Stimulated activated CD4-positive, alpha-beta T cell treated with anti-CD3 and anti-CD28 coated beads, TNF-alpha, amount 100 ng/mL, for 24 hours (primary cell): ENCODE data around the gene TNFRSF6B.

Source experiments
- DNase-seq, 3 experiments: peaks; one replicate each; pipeline ENCODE4 v3.0.0-alpha.2; 2020; ENCODE audit warnings: low read depth in 3 of 3

The TNFRSF6B gene

GRCh38 chr20:63697868-63698545, 1.6 kb downstream of the TNFRSF6B start:
- DNase-seq: no peak

DNA sequence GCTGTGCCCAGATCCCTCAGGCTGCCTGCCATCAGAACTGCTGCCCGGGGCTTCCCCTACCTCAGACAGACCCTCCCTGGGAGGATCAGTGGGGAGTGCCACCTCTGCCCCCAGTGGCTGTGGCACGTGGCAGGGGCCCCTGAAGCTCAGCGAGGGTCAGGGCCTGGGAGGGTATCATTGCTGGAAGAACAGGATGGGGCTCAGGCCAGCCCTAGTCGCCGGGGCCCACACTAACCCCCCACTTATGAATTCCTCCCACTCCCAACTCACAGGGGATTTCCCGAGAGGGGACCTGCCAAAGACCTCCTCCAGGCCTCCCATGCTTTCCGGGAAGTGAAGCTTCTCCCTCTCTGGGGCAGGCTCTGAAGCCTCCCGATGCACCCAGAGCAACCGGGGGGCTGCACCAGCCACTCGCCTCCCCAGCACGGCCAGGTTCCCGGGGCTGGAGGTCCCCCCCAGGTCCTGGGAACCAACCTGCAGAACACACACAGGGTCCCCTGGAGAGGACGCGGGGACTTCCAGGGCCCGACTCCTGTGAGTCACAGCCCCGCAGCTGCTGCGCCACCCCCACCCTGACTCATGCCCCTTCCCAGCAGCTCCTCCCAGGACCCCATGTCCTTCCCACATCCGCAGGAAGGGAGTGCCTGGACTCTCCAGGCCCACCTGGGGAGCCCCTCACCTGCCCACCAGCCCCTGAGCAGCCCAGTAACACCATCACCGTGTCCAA, 2.5 kb downstream of the TNFRSF6B start:
- peak; percentile 26 to 70 (median 39) for DNase-seq

DNA sequence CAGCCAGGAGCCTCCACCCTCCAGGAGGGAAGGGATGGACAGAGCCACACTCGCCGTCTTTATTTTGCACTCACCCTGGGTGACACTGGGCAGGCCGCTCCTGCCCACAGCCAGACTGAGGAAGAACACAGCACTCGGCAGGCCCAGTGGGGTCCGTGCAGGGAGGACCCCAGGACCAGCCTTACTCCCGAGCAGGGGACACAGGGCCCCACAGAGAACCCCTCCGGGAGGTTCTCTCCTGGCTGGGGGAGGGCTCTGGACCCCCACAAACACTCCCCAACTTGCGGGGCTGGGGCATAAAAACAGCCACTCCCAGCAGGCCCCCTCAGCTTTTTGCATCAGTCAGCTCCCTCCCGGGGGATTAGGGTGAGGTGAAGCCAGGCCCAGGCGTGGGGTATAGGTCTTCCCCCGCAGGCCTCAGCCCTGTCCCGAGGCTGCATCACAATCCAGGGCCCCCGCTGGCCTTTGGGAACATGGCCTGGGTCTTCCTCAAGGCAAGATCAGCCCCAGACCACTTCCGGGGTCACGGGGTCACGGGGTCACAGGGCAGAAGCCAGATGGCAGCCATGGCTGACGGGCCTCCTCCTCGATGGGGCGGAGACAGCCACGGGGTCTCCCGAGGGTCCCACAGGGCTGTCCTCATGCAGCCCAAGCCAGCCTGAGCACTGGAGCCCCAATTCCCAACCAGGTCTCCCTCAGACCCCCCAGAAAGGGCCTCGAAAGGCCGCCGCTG, 3.2 kb downstream of the TNFRSF6B start:
- no peak for DNase-seq

- DNase-seq: no peak
Measured at GRCh38 chr20:63700199-63701050, 4.0 kb downstream of the TNFRSF6B start.

DNA sequence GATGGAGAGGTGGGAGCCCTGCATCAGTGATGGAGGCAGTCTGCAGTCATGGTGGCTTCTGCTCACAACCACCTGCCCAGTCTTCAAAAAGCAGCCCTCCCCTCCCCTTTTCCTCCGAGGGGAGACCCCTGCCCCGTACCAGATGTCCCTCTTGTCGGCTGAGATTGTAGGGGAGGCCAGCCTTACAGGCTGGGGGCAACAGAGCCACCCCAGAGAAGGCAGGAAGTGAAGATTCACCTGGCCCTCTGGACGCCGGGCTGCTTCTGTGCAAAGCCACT, 4.5 kb downstream of the TNFRSF6B start:
- no peak for DNase-seq

DNA sequence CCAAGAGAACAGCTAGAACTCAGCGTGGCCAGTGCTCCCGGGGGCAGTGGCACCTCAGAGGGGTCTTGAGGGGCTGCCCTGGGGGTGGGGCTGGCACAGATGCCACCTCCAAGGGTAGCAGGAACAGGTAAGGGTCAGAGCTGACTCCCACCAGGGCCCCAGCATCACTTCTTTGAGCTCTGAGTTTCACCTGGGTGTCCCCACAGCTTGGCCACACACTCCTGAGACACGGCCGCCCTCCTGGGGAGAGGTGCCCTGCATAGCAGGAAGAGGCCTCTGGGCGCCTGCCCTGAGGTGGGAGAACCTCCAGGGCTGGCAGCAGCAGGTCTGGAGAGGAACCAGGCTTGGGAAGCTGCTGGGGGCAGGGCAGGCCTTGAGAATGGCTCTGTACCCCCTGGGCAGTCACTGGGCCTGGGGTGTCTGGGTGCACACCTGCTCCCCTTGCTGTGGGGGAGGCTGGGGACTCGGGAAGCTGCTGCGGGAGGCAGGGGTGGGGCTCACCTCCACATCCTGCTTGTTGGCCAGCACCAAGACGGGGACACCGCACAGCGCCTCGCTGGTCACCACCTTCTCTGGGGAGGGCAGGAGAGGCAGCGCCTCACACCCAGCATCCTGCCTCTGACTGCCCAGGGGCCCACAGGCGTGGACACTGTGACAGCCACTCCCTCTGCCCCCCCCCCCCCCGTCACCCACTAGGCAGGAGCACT, 5.0 kb downstream of the TNFRSF6B start:
- no peak for DNase-seq

GRCh38 chr20:63702036-63702665, 5.7 kb downstream of the TNFRSF6B start:
- DNase-seq: no peak

DNA sequence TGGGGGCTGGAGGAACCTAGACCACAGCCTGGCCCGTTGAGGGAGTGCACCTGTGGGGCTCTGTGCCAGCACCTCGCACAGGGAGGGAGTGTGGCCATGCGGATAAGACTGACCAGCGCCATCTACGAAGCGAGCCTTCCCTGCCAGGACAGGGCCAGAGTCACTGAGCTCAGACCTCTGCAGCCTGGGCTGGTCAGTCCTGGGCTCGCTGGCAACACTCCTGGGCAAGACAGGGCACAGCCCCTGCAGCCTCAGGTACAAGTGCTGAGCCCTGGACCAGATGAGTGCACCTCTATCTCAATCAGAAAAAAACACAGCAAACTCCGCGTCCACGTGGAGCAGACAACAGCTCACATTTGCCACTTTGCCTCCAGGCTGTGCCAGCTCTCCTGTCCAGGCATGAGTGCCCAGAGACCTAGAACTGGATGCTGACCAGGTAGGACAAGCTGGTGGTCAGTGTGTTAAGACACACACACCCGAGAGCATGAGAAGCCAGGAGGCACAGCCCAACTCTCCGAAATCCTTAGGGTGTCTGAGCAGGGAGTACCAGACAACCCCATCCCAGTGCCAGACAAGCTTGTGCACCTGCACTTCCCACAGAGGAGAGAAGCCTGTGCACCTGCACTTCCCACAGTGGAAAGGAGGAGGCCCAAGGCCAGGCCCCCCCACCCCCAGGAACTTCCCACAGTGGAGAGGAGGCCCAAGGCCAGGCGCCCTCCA, 6.5 kb downstream of the TNFRSF6B start:
- no peak for DNase-seq

GRCh38 chr20:63703471-63703975, 7.1 kb downstream of the TNFRSF6B start:
- DNase-seq: no peak

DNA sequence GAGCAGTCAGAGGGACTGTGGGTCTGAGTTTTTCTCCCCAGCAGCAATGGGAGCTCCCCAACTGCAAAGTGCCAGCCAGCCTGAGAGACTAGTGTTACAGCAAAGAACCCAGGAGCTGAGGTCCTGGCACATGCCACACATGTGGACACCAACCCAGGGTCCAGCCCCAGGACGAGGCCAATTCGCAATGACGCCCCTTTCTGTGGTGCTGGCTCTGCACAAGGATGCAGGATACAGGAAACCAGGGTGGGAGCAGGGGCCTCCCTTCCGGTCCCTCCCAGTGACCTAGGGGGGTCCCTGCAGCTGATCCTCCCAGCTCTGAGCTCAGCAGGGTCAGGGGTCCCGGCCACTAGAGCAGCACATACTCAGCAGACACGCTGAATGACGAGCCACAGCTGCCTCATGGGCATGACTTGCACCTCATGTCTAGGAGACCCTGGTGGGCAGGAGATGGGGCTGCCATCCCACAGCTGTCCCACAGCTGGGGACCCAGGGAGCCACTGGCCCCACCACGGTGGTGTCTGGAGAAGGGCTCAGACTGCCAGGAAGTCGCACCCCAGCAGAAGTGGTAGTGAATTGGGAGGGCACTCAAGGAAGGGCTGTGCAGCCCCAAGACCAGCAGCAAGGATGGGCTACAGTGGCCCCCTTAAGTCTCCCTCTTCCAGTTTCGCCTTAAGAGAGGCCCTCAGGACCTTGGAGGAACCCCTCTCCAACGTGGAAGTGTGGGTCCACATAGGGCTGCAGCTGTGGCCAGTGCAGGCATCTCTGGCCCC, 7.7 kb downstream of the TNFRSF6B start:
- DNase-seq: no peak

GRCh38 chr20:63704749-63705117, 8.3 kb downstream of the TNFRSF6B start:
- DNase-seq: no peak

DNA sequence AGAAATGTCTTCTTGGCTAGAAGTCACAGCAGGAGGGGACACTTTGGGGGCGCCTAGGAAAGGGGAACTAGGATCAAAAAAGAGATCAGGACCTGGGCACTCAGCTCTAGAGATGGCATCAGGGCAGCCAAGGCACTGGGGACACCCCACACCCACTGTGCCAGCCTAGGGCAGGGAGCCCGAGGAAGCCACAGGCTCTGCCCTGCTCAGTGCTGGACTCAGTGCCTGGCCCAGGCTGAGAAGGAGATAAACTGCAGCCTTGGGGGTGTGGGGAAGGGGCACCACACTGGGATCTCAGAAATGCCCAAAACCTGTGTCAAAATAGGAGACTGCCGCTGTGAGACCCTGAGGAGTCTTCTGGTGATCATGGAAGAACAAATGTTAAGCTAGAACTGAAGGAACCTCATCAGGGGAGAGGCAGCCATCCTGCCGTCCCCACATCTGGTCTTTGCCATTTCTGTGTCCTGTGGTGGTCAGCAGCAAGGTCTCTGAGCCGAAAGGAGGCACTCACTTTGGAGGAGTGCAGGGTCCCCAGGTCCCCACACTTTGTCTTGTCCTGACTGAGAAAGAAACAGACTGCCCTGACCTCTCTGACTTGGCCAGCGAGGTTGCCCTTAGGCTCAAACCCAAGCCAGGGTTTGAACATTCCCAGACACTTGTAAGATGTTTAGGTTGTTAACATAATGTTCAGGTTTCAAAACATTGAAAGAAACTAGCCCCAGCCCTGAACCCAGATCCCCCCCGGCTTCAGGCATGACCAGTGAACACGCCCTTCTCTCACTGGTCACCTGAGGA, 9.0 kb downstream of the TNFRSF6B start:
- no peak for DNase-seq

DNA sequence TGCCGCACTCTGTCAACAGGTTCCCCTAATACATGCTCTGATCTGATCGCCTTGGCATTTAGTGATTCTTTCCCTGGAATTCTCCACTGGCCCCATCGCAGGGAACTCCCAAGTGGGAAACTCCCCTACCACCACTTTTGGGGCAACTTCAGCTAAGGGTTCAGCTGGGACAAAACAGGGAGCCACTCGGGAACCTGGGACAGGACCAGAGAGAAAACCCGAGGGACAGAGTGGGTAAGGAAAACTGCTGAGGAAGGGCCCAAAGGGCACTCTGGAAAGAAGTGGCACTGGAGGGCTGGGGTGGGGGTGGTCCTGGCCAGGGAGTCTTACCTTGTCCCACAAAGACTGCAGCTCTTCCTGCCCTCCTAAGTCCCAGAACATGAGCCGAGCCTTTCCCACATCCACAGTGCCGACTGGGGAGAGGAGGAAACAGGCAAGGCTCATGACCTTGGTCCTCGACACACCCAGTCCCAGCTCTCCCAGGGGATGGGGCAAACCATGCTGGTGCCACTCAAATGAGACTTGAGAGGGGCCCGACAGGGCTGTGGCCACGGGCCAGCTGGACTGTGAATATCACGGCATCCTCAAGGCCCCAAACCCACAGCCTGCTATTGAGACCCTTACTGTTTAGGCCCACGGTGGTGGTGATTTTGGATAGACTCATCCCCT, 9.7 kb downstream of the TNFRSF6B start:
- DNase-seq: no peak

DNA sequence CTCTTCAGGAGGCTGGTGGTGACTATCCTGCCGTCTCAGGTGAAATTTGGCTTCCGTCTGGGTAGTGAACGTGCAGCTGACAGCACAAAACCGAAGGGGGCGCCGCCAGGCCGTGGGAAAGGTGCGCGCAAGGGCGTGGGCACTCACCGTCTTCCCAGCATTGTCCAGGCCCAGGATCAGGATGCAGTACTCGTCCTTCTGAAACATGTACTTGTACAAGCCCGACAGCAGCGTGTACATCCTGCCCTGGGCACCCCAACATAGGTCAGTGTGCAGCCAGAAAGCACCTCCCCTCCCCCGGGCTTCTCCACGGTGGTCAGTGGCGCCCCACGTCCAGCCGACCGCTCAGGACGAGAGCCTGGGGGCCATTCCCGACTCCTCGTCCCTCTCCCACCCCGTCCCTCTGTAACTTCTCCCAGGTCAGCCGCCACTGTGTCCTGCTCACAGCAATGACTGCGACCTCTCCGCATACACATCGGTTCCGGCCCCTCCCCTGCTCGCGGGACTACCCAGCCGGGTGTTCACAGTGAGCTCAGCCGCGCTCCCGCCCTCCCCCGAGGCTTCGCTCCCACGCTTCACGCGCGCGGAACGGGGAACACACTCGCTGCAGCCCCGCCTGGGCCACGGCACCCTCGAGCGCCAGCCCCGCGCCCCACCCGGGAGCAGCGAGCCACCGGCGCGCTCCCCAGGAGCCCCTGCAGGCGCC, 10.6 kb downstream of the TNFRSF6B start:
- peak; percentile 34 to 64 (median 35) for DNase-seq

DNA sequence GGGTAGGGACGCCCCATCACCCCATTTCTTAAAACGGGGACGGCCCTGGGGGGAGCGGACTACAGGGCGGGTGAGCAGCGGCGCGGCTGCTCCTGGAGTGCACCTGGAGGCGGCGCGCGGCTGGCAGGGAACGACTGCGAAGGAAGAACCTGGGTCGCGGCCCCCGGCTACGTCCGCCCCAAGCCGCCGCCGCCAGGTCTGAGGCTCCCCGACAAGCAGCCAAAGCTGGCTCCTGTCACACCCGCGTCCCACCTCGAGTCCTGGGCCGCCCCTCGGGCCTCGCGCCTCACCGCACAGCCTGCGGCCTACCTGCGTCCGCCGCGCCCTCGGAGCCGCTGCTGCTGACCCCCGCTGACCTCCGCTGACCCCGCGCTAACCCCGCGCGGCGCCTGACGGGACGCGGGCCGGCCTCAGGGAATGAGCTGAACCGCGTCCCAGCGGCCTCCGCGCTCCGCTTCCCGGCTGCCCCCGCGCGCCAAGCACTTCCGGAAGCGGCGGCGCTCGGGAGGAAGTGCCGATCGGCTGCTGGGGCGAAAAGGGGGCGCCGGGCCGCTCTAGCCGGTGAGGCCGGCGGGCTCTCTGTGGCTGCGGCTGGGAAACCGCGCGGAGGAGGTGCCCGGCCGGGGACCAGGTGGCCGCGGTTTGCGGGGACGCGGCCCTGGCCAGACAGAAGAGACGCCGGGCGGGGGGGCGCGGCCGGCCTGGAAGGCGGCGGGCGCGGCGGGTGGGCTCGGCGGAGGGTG, 11.3 kb downstream of the TNFRSF6B start, which contains the start of the genes ARFRP1 and ZGPAT:
ARFRP1 (minus strand) TSS at position 419 of the 743 bp plus-strand sequence. CDS start 885 bp downstream, outside the sequence.
ZGPAT (plus strand) TSS at position 482 of the 743 bp plus-strand sequence. CDS start 542 bp downstream, outside the sequence.
- peak; percentile 72 to 86 (median 81) for DNase-seq
